ENCODE results near the gene ALG3. TPM values are rescaled to one million over a fixed set of nuclear protein-coding genes. Genes with fewer than 3 reads are reported as not detected.
A peak's percentile ranks its signal among the peaks of the same experiment; 100 is the strongest.

ALG3 gene
- polyA plus RNA-seq, 1 donor from 2014 or later: 72.3 TPM

DNA sequence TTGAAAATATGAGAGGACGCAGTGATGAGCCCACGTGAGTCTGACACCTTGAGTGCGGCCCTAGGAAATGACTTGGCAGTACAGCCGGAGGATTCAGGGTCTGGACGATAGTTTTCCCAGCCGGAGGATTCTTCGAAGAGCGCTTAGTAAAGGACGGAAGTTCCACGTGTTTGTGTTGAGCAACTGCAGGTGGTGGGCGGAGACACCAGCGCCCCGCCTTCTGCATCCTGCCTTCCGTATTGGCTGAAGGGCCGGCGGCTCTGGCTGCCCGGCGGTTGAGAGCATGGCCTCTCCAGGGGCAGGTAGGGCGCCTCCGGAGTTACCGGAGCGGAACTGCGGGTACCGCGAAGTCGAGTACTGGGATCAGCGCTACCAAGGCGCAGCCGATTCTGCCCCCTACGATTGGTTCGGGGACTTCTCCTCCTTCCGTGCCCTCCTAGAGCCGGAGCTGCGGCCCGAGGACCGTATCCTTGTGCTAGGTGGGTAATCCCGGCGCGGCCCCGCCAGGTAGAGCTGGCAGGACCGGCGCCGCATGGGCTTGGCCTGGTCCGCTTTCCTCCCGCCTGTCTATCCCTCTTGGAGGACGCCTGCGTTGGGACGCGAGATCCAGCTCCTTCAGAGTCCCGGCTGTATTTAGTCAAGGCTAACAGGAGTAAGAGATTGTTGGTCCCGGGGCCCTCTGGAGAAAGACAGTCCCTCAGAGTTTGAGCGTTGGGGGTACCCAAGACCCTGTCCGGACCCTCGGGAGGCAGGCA lies 827 bp upstream of the ALG3 start, which contains the start of gene EEF1AKMT4:
EEF1AKMT4 (plus strand) TSS at position 261 of the 755 bp plus-strand sequence; CDS start at position 284, 23 bp downstream.
- Mint-ChIP-seq H3K9me3 (no peaks in the 10 kb centered on the region), H3K27me3 (no peaks in the 10 kb centered on the region), H3K27ac (peak within 1 kb of the TSS; percentile 99 to 100 (median 99)), H3K36me3 (no peaks in the 10 kb centered on the region), H3K4me3 (peak within 1 kb of the TSS; percentile 91 to 100 (median 98)), H3K4me1 (peaks cover 9 to 12% (median 9%) of the 10 kb centered on the region in 3 donors)

DNA sequence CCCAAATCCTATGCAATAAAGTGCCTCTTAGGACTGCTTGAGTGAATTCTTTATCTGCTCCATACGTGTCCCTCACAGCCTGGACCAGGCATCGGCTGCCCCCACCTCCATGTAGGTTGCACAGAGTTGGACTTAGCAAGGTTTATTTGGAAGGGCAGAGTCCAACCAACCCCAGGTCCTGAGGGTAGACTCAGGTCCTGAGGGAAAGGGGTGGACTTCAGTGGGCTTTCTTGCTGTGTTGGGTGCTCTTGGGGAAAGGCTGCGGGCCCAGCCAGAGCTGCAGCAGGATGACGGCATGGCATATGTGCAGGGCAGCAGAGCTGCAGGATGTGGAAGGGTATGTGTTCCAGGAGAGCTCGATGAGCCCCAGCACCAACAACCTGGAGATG lies 6.5 kb downstream of the ALG3 start:
- peak overlapping the region in 1 of 3 donors; percentile 31 for H3K27ac Mint-ChIP-seq
- H3K27me3 Mint-ChIP-seq: no peaks in the 10 kb centered on the region
- no peaks in the 10 kb centered on the region for H3K9me3 Mint-ChIP-seq
- no peak overlapping the region for H3K4me3 Mint-ChIP-seq
- H3K36me3 Mint-ChIP-seq: peaks cover 4% of the 10 kb centered on the region
- peaks cover 0 to 9% (median 3%) of the 10 kb centered on the region in 3 donors for H3K4me1 Mint-ChIP-seq

DNA sequence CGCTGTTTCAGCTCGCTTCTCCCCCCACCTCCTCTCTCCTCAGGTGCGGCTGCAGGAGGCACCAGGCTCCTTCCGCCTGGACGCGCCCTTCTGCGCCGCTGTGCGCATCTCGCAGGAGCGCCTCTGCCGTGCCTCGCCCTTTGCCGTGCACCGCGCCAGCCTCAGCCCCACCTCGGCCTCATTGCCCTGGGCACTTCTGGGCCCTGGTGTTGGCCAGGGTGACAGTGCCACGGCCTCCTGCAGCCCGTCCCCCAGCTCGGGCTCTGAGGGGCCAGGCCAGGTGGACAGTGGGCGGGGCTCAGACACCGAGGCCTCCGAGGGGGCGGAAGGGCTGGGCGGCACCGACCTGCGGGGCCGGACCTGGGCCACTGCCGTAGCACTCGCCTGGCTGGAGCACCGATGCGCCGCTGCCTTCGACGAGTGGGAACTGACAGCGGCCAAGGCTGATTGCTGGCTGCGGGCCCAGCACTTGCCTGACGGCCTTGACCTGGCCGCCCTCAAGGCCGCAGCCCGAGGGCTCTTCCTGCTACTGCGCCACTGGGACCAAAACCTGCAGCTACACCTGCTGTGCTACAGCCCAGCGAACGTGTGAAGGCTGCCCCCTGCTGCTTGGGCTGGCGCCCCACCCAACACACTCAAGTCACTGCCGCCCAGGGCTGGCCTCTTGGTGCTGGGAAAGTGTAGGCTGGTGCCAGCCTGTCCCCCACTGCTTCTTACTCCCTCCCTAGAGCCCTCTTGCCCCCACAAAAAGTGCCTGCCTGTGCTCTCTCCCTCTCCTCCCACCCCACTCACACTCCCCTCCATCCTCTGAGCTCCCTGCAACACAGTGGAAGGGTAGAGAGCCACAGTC lies 7.1 kb downstream of the ALG3 start:
- Mint-ChIP-seq H3K4me3 (no peak overlapping the region), H3K27ac (no peak overlapping the region)

DNA sequence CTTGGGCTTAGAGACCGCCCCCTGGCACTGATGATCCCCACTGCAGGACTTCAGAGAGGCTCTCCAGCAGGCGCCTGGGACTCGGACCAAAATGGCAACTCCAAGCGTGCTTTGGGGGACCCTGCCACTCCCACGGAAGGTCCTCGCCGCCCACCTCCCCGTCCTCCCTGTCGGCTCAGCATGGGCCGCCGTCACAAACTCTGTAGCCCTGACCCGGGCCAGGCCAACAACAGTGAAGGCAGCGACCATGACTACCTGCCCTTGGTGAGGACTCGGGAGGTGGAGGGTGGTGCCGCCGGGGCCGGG lies 7.7 kb downstream of the ALG3 start:
- H3K36me3 Mint-ChIP-seq: peaks cover 4% of the 10 kb centered on the region
- H3K27me3 Mint-ChIP-seq: no peaks in the 10 kb centered on the region
- H3K27ac Mint-ChIP-seq: no peak overlapping the region
- peaks cover 0 to 9% (median 3%) of the 10 kb centered on the region in 3 donors for H3K4me1 Mint-ChIP-seq
- H3K9me3 Mint-ChIP-seq: no peaks in the 10 kb centered on the region
- no peak overlapping the region for H3K4me3 Mint-ChIP-seq

More for the DNA sequence above, 7.1 kb downstream of the ALG3 start:
- peaks cover 4% of the 10 kb centered on the region for H3K36me3 Mint-ChIP-seq
- no peaks in the 10 kb centered on the region for H3K9me3 Mint-ChIP-seq
- H3K27me3 Mint-ChIP-seq: no peaks in the 10 kb centered on the region
- peaks cover 0 to 9% (median 3%) of the 10 kb centered on the region in 3 donors for H3K4me1 Mint-ChIP-seq

DNA sequence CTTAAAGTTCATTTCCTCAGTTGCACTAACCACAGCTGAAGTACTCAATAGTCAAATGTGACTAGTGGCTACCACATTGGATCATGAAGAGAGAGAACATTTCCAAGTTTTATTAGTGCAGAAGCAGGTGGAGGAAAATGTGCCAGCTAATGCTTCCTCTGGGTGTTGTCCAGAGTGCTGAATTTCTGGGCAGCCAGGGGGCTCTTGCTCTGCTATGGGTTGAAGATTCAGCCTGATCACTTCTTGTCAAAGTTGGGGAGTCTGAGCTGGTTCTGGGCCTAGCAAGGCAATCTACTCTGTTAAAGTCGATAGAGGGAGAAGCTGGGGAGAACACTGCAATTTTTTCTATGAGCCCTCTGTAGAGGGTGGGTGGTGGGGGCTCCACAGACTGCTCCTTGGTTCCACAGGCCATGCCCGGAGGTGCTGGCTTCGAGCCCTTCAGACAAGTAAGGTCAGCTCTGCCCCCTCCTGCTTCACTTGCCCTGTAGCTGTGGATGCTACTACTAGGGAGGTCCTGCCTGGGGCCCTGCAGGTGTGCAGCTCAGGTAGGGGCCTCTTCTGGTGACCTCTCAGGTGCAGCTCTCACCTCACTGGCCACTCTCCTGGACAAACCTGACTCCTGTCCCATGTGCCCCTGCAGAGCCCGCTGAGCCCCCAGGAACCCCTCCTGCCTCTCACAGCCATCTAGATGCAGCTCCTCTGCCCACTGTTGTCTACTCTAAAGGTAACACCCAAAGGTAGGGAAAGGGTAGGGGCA lies 8.2 kb downstream of the ALG3 start:
- peaks cover 4% of the 10 kb centered on the region for H3K36me3 Mint-ChIP-seq
- H3K9me3 Mint-ChIP-seq: no peaks in the 10 kb centered on the region
- H3K4me1 Mint-ChIP-seq: peaks cover 0 to 4% (median 3%) of the 10 kb centered on the region in 3 donors
- peak overlapping the region in 1 of 4 donors; percentile 30 for H3K4me3 Mint-ChIP-seq
- no peak overlapping the region for H3K27ac Mint-ChIP-seq
- H3K27me3 Mint-ChIP-seq: no peaks in the 10 kb centered on the region

DNA sequence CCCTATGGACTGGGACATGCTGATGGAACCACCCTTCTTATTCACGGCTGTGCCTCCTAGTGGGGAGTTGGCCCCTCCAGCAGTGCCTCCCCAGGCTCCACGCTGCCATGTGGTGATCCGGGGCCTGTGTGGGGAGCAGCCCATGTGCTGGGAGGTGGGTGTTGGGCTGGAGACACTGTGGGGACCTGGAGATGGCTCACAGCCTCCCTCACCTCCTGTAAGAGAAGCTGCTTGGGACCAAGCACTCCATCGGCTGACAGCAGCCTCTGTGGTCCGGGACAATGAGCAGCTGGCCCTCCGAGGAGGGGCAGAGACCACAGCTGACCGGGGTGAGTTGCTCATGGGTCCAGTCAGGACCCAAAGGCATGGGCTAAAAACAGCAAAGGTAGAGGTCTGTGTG lies 9.1 kb downstream of the ALG3 start:
- H3K27ac Mint-ChIP-seq: no peak overlapping the region
- H3K36me3 Mint-ChIP-seq: peaks cover 4% of the 10 kb centered on the region
- H3K4me1 Mint-ChIP-seq: peaks cover 0 to 3% (median 0%) of the 10 kb centered on the region in 3 donors
- H3K4me3 Mint-ChIP-seq: peak overlapping the region in 1 of 4 donors; percentile 30
- no peaks in the 10 kb centered on the region for H3K27me3 Mint-ChIP-seq
- H3K9me3 Mint-ChIP-seq: no peaks in the 10 kb centered on the region

DNA sequence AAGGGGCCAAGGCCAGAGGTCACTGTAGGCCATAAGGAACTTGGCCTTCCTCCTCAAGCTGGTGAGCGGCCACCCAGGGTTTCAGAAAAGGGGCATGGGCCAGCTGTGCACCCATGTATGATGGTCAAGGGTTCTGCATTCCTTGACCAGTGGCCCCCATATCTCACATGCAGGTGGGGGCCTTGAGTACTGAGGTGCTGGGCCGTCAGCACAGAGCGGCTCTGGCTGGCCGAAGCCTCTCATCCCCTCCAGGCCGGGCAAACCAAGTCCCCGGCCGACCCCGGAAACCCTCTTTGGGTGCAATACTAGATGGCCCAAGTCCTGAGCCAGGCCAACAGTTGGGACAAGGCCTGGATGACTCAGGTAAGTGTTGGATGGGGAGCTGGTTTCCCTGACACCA lies 9.5 kb downstream of the ALG3 start:
- Mint-ChIP-seq H3K36me3 (peaks cover 4% of the 10 kb centered on the region), H3K27ac (no peak overlapping the region), H3K4me3 (no peak overlapping the region), H3K27me3 (no peaks in the 10 kb centered on the region), H3K9me3 (no peaks in the 10 kb centered on the region), H3K4me1 (peaks cover 0 to 3% (median 0%) of the 10 kb centered on the region in 3 donors)

DNA sequence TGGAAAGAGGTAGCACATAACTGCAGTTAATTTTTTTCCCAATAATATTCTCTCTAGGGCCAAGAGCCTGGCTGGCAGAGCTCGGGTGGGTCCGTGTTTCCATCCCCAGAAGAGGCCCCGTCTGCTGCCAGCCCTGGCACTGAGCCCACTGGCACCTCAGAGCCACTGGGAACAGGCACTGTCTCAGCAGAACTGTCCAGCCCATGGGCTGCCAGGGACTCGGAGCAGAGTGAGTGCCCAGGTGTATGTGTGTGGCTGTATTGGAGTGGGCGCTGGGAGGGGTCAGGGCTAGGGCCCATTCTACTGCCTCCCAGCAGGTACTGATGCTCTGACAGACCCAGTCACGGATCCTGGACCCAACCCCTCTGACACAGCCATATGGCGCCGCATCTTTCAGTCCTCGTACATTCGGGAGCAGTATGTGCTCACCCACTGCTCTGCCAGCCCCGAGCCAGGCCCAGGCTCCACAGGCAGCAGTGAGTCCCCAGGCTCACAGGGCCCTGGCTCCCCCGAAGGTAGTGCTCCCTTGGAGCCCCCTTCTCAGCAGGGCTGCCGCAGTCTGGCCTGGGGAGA lies 10.4 kb downstream of the ALG3 start:
- Mint-ChIP-seq H3K4me3 (no peak overlapping the region), H3K27ac (no peak overlapping the region), H3K27me3 (no peaks in the 10 kb centered on the region), H3K36me3 (peaks cover 2% of the 10 kb centered on the region), H3K4me1 (peaks cover 0 to 3% (median 0%) of the 10 kb centered on the region in 3 donors), H3K9me3 (no peaks in the 10 kb centered on the region)

DNA sequence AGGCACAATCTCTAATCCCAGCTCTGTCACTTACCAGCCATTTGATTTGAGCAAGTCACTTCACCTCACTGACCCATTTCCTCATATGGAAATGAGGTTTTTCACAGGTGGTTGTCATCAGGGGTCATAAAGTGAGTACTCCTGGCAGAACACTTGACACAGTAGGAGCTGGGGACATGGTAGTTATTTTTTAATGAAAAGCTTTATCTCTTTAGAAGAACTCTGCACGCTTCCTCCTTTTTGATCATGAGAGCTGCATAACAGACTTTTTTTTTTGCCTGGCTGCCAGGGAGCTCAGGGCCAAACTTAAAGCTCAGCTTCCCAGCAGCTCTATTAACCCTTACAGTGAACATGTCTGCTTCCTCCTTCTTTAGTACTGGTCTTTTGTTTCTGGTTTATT lies 11.0 kb downstream of the ALG3 start:
- peaks cover 2% of the 10 kb centered on the region for H3K36me3 Mint-ChIP-seq
- peaks cover 3% of the 10 kb centered on the region for H3K27me3 Mint-ChIP-seq
- H3K9me3 Mint-ChIP-seq: no peaks in the 10 kb centered on the region
- H3K4me1 Mint-ChIP-seq: peaks cover 0 to 3% (median 0%) of the 10 kb centered on the region in 3 donors
- H3K27ac Mint-ChIP-seq: no peak overlapping the region
- no peak overlapping the region for H3K4me3 Mint-ChIP-seq

DNA sequence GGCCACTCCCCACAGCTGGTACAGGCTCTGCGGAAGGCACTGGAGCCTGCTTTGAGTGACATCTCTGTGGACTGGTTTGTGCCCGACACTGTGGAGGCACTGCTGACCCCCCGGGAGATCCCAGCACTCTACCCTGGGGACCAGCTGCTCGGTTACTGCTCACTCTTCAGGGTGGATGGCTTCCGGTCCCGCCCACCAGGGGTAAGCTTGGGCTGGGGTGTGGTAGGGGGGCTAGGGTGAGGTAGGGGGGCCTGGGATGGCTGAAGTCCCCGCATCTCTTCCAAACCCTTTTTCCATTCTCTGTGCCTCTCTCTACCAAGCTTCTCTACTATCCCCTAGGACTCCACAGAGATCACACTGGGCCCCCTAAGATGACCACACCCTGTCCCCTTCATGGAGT lies 11.6 kb downstream of the ALG3 start:
- Mint-ChIP-seq H3K36me3 (no peaks in the 10 kb centered on the region), H3K4me3 (no peak overlapping the region), H3K9me3 (no peaks in the 10 kb centered on the region), H3K4me1 (peaks cover 0 to 3% (median 0%) of the 10 kb centered on the region in 3 donors), H3K27ac (no peak overlapping the region), H3K27me3 (peaks cover 8% of the 10 kb centered on the region)

DNA sequence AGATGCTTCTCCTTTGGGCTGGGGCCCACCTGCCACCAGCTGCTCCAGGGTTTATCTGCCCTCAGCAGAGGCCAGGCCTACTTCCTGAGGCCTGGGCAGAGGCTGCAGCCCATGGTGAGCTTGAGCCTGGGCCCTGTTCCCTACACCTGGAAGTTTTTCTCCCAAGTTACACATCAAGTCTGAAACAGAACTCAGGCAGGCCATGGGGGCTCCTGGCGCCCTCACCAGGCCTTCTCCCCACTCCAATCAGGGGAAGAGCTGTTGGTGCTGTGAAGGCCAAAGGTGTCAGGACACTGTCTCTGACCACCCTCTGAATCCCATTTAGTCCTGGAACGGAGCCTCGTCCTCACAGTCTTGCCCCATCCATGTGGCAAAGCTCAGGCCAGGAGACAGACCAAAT lies 12.1 kb downstream of the ALG3 start:
- Mint-ChIP-seq H3K4me3 (no peak overlapping the region), H3K36me3 (no peaks in the 10 kb centered on the region), H3K4me1 (peaks cover 0 to 4% (median 0%) of the 10 kb centered on the region in 3 donors)

DNA sequence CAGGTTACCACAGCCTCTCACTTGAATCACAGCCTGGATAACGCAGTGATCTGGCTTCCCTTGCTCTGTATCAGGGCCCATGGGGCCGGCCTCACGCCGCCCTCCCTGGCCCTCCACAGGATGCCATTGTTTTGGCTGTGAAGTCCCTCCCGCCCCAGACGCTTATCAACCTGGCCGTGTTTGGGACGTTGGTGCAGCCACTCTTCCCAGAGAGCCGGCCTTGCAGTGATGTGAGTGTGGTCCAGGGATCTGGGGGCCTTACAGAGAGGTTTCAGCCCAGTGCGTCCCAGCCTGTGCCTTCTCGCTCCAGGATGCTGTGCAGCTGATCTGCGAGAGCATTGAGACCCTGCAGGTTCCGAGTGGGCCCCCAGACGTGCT lies 12.7 kb downstream of the ALG3 start:
- H3K36me3 Mint-ChIP-seq: no peaks in the 10 kb centered on the region
- peak overlapping the region in 1 of 3 donors; percentile 53 for H3K27ac Mint-ChIP-seq
- no peak overlapping the region for H3K4me3 Mint-ChIP-seq
- H3K4me1 Mint-ChIP-seq: peaks cover 0 to 8% (median 0%) of the 10 kb centered on the region in 3 donors
- H3K27me3 Mint-ChIP-seq: peaks cover 20% of the 10 kb centered on the region
- no peaks in the 10 kb centered on the region for H3K9me3 Mint-ChIP-seq

More for the DNA sequence above, 12.1 kb downstream of the ALG3 start:
- no peaks in the 10 kb centered on the region for H3K9me3 Mint-ChIP-seq
- H3K27me3 Mint-ChIP-seq: peaks cover 14% of the 10 kb centered on the region
- H3K27ac Mint-ChIP-seq: no peak overlapping the region

DNA sequence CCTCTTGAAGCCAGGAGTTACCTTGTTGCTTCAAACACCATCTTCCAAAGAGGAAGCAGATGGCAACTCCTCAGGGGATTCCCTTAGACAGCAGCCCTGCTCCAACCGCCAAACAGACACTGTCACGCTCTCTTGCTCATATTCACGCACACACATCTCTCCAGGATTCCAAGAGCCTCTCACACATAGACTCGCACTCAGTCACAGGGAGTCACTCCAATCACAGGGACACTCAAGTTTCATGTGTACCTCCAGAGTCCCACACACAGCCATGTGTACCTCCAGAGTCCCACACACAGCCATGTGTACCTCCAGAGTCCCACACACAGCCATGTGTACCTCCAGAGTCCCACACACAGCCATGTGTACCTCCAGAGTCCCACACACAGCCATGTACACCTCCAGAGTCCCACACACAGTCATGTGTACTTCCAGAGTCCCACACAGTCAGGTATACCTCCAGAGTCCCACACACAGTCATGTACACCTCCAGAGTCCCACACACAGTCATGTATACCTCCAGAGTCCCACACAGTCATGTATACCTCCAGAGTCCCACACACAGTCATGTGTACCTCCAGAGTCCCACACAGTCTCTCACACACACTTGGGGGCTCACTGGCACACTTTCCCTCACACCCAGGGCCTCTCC lies 13.3 kb downstream of the ALG3 start:
- Mint-ChIP-seq H3K4me1 (peaks cover 0 to 9% (median 2%) of the 10 kb centered on the region in 3 donors), H3K36me3 (no peaks in the 10 kb centered on the region), H3K27me3 (peaks cover 22% of the 10 kb centered on the region), H3K9me3 (no peaks in the 10 kb centered on the region), H3K4me3 (no peak overlapping the region), H3K27ac (peak overlapping the region in 1 of 3 donors; percentile 53)

DNA sequence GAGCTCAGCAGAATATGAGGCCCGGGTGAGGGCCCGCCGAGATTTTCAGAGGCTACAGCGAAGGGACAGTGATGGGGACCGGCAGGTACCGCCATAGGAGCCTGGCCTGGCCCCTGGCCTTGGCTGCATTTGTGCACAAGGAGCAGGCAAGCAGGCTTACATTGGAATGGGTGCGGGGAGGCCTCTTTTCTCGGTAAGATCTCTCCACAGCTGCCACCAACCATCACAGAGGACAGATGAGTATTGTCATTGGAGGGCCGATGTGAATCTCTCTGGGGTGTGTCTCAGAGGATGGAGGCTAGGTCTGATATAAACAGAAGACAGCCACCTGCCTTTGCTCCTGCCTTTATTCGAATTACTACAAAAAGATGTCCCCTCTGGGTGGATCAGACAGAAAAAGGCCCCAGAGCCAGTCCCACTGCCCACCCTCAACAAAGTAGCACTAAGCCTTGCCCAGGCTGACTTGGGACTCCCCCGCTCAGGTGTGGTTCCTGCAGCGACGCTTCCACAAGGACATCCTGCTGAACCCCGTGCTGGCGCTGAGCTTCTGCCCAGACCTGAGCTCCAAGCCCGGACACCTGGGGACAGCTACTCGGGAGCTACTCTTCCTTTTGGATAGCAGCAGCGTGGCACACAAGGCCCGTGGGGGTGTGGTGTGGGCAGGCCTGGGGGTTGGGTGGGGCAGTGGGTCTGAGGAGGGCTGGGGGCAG lies 13.9 kb downstream of the ALG3 start:
- Mint-ChIP-seq H3K9me3 (no peaks in the 10 kb centered on the region), H3K27ac (no peak overlapping the region), H3K4me1 (peaks cover 0 to 8% (median 2%) of the 10 kb centered on the region in 3 donors), H3K27me3 (peaks cover 22% of the 10 kb centered on the region), H3K4me3 (no peak overlapping the region), H3K36me3 (no peaks in the 10 kb centered on the region)

Data from IgD-negative memory B cell (primary cell).